Breast epithelium (tissue), 3 donors: Measurements from ENCODE around the gene EPO.

Experiments
- CTCF ChIP-seq, 3 donors: fragments of 450-650 bp; IDR thresholded peaks; one replicate each; pipeline ENCODE4 v1.5.1; 2016 to 2017; ENCODE audit warnings: antibody characterized with exemption in 3 of 3, mild to moderate bottlenecking in 3 of 3, moderate library complexity in 3 of 3
- POLR2A ChIP-seq: fragments of 450-650 bp; IDR thresholded peaks from one replicate; pipeline ENCODE4 v1.6.1; 2016; ENCODE audit warnings: antibody characterized with exemption, mild to moderate bottlenecking, moderate library complexity

GRCh38 chr7:100684534-100685042 is 35.7 kb upstream of the EPO start:
- TF ChIP-seq CTCF (IDR thresholded peaks at IDR 0.05), result no peak
- TF ChIP-seq POLR2A, result no peak
